Endodermal cell (in vitro differentiated cells): ENCODE results near the gene MTIF2. TPM values are rescaled to one million over a fixed set of nuclear protein-coding genes. Genes with fewer than 3 reads are reported as not detected.

Source experiments
- DNase-seq: peaks from one replicate; pipeline ENCODE4 v3.0.0-alpha.2; 2017
- H3K27ac ChIP-seq: 2 replicates; pipeline ENCODE4 v1.5.1; 2013; ENCODE audit warnings: mild to moderate bottlenecking, low read depth, low read length, moderate library complexity
- H3K27me3 ChIP-seq: 2 replicates; pipeline ENCODE4 v1.6.1; 2013; ENCODE audit warnings: mild to moderate bottlenecking, low read length, moderate library complexity; ENCODE audit not compliant: insufficient read depth, control insufficient read depth, poor library complexity, severe bottlenecking
- H3K36me3 ChIP-seq: 2 replicates; pipeline ENCODE4 v1.7.0; 2013; ENCODE audit warnings: mild to moderate bottlenecking, low read length, moderate library complexity; ENCODE audit not compliant: control insufficient read depth, insufficient read depth
- H3K4me1 ChIP-seq: one replicate; pipeline ENCODE4 v1.7.0; 2013; ENCODE audit warnings: low read length; ENCODE audit not compliant: control insufficient read depth, insufficient read depth
- H3K4me3 ChIP-seq: 2 replicates; pipeline ENCODE4 v1.5.1; 2013; ENCODE audit warnings: mild to moderate bottlenecking, low read length, moderate library complexity
- H3K9ac ChIP-seq: 2 replicates; pipeline ENCODE4 v1.6.1; 2013; ENCODE audit warnings: mild to moderate bottlenecking, low read length, moderate library complexity; ENCODE audit not compliant: poor library complexity, severe bottlenecking; ENCODE audit errors: extremely low read depth
- H3K9me3 ChIP-seq: 2 replicates; pipeline ENCODE4 v1.6.1; 2013; ENCODE audit warnings: mild to moderate bottlenecking, low read length, moderate library complexity; ENCODE audit not compliant: control insufficient read depth
- H3K27ac Mint-ChIP-seq: 2 replicates; pipeline ENCODE4 v1.8.0; 2020; ENCODE audit warnings: mixed read lengths
- H3K27me3 Mint-ChIP-seq: 2 replicates; pipeline ENCODE4 v1.8.0; 2021; ENCODE audit warnings: mild to moderate bottlenecking, mixed read lengths; ENCODE audit not compliant: insufficient read depth
- H3K36me3 Mint-ChIP-seq: 2 replicates; pipeline ENCODE4 v1.8.0; 2020; ENCODE audit warnings: low read depth, mixed read lengths
- H3K4me1 Mint-ChIP-seq: 2 replicates; pipeline ENCODE4 v1.8.0; 2020; ENCODE audit warnings: mixed read lengths
- H3K4me3 Mint-ChIP-seq: 2 replicates; pipeline ENCODE4 v1.8.0; 2020; ENCODE audit warnings: mild to moderate bottlenecking, moderate library complexity, mixed read lengths
- H3K9me3 Mint-ChIP-seq: 2 replicates; pipeline ENCODE4 v1.8.0; 2020; ENCODE audit warnings: mild to moderate bottlenecking, mixed read lengths
- WGBS, 2 experiments: methylation state at CpG; one replicate each; pipeline versions ENCODE4 v1.1.5 to v1.1.7; 2013; ENCODE audit warnings: missing lambda C conversion rate in 2 of 2, mixed read lengths in 1 of 2; ENCODE audit not compliant: insufficient coverage in 1 of 2, insufficient read length in 1 of 2; 5-methylcytosine and 5-hydroxymethylcytosine counted together
- total RNA-seq, 2 donors: library from RNA; stranded (reverse); fragmentation: NEBNext Ultra II Directional in 1 of 2; extraction: Animal tissue kit (Norgen Biotek cat#: 25700) in 1 of 2; gene quantifications; 2 replicates in 1 of 2; 3 replicates in 1 of 2; pipeline ENCODE4 v1.2.1, GENCODE V29; 2021
- TF ChIP-seq, protein P1 (sequence below): fragments of 200-600 bp; sonication (generic); conservative IDR thresholded peaks from 2 replicates; pipeline ENCODE4 v1.5.0; 2021; ENCODE audit warnings: antibody characterized with exemption, mild to moderate bottlenecking

MTIF2 gene
- total RNA-seq, 2 donors from 2014 or later = 30.7 to 35.3 TPM

- Mint-ChIP-seq H3K4me1 (peaks cover 22% of the 10 kb centered on the region), H3K27me3 (no peaks in the 10 kb centered on the region), H3K27ac (peak overlapping the region; percentile 98), H3K4me3 (peak overlapping the region; percentile 96), H3K9me3 (no peaks in the 10 kb centered on the region), H3K36me3 (peaks cover 53% of the 10 kb centered on the region)
- peak overlapping the region; percentile 98 for H3K9ac ChIP-seq
- H3K36me3 ChIP-seq = peaks cover 44% of the 10 kb centered on the region
- peak overlapping the region; percentile 99 for H3K4me3 ChIP-seq
- no peaks in the 10 kb centered on the region for H3K9me3 ChIP-seq
- WGBS, 2 experiments = 60 to 66% methylated on average over 1 to 7 of the region's 7 CpGs
- H3K27me3 ChIP-seq = no peaks in the 10 kb centered on the region
- H3K27ac ChIP-seq = no peak overlapping the region
- no peak for DNase-seq
- peaks cover 2% of the 10 kb centered on the region for H3K4me1 ChIP-seq
- TF ChIP-seq, protein P1, sequence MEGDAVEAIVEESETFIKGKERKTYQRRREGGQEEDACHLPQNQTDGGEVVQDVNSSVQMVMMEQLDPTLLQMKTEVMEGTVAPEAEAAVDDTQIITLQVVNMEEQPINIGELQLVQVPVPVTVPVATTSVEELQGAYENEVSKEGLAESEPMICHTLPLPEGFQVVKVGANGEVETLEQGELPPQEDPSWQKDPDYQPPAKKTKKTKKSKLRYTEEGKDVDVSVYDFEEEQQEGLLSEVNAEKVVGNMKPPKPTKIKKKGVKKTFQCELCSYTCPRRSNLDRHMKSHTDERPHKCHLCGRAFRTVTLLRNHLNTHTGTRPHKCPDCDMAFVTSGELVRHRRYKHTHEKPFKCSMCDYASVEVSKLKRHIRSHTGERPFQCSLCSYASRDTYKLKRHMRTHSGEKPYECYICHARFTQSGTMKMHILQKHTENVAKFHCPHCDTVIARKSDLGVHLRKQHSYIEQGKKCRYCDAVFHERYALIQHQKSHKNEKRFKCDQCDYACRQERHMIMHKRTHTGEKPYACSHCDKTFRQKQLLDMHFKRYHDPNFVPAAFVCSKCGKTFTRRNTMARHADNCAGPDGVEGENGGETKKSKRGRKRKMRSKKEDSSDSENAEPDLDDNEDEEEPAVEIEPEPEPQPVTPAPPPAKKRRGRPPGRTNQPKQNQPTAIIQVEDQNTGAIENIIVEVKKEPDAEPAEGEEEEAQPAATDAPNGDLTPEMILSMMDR = no peak
Observed at GRCh38 chr2:55233658-55233940, 35.4 kb downstream of the MTIF2 start.

DNA sequence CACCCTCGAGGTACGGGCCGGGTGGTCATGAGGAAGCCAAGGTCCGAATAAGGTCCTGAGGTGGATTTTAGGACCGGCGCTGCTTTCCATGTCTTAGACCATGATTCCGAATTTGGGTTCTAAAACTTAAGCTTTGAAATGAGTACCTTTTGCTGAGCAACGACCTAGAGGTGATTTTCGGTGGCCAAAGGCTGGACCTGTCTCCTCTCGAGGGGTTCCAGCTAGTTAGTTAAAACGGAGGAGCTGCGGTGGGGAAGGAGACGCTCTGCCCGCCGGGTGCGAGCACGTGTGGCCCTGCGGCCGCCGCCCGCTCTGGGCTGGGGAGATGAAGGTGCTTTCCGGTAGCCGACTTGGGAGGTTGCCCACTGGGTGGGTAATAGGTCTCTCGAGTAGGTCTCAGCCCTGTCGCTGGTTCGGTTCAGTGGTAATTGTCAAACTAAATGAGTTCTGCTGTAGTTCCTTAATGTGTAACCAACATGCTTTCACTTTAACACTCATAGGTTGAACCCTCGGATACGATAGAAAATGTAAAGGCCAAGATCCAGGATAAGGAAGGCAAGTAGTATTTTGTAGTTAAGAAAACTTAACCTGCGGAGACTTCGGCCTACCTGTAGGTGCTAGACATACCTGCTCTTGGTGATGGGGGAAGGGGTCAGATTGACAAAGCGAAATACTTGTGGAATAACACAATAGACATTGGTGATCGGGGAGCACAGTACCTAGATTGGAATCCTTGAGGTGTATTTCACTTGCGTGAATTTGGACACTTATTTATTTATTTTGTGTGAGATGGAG lies 36.0 kb downstream of the MTIF2 start:
- DNase-seq = peak; percentile 48

GRCh38 chr2:55232084-55232862 lies 36.8 kb downstream of the MTIF2 start, which contains the start of the genes CLHC1 and RPS27A:
Gene CLHC1, minus strand, starts transcription at chr2:55232293. Its CDS starts 9,882 bp downstream, at chr2:55222411.
Gene RPS27A, plus strand, starts transcription at chr2:55232688. Its CDS starts 137 bp downstream, at chr2:55232825.
- WGBS, 2 experiments = 0 to 1% methylated on average over 28 to 37 of the region's 37 CpGs
- Histone ChIP-seq H3K4me1 (peaks cover 2% of the 10 kb centered on the region), H3K36me3 (peaks cover 44% of the 10 kb centered on the region), H3K27ac (peak within 1 kb of the TSS; percentile 89), H3K4me3 (peak within 1 kb of the TSS; percentile 99), H3K27me3 (no peaks in the 10 kb centered on the region), H3K9me3 (no peaks in the 10 kb centered on the region), H3K9ac (peak within 1 kb of the TSS; percentile 98)
- H3K4me1 Mint-ChIP-seq = peaks cover 26% of the 10 kb centered on the region
- H3K27ac Mint-ChIP-seq = peak within 1 kb of the TSS; percentile 98
- H3K36me3 Mint-ChIP-seq = peaks cover 51% of the 10 kb centered on the region
- TF ChIP-seq, protein P1 = no peak
- peak; percentile 96 for DNase-seq
- peak within 1 kb of the TSS; percentile 96 for H3K4me3 Mint-ChIP-seq
- H3K27me3 Mint-ChIP-seq = no peaks in the 10 kb centered on the region
- no peaks in the 10 kb centered on the region for H3K9me3 Mint-ChIP-seq

More for the DNA sequence above, 36.0 kb downstream of the MTIF2 start:
- peaks cover 50% of the 10 kb centered on the region for H3K36me3 Mint-ChIP-seq
- peak overlapping the region; percentile 99 for H3K4me3 ChIP-seq
- no peaks in the 10 kb centered on the region for H3K27me3 Mint-ChIP-seq
- TF ChIP-seq, protein P1 = no peak
- H3K4me1 Mint-ChIP-seq = peaks cover 22% of the 10 kb centered on the region
- peaks cover 44% of the 10 kb centered on the region for H3K36me3 ChIP-seq
- H3K9me3 Mint-ChIP-seq = no peaks in the 10 kb centered on the region
- peak overlapping the region; percentile 96 for H3K4me3 Mint-ChIP-seq
- no peaks in the 10 kb centered on the region for H3K27me3 ChIP-seq
- peak overlapping the region; percentile 98 for H3K9ac ChIP-seq
- peak overlapping the region; percentile 98 for H3K27ac Mint-ChIP-seq
- WGBS, 2 experiments = 4 to 5% methylated on average over 24 to 33 of the region's 33 CpGs
- no peaks in the 10 kb centered on the region for H3K9me3 ChIP-seq
- H3K27ac ChIP-seq = peak overlapping the region; percentile 40
- H3K4me1 ChIP-seq = peaks cover 2% of the 10 kb centered on the region
